GM18517 (cell line): Measurements from ENCODE around the gene WLS.
"Not testable (repeated sequence)": the region's sequence is repeated elsewhere in the genome, so short reads cannot be mapped to it uniquely, and the experiment has no call there.

Experiments used
- ATAC-seq: cut with Tn5 transposase; IDR thresholded peaks from one replicate; pipeline ENCODE4 v1.9.1; 2021; ENCODE audit warnings: mild to moderate bottlenecking, moderate library complexity; ENCODE audit not compliant: unreplicated experiment

WLS gene

GRCh38 chr1:68232289-68233148 lies at the start of gene WLS:
Gene WLS, minus strand, starts transcription at chr1:68232523. Its CDS starts 224 bp downstream, at chr1:68232299.
- ATAC-seq: no peak

- ATAC-seq: no peak
These were observed 48.0 kb upstream of the WLS start for GRCh38 chr1:68280286-68280685.

GRCh38 chr1:68279846-68280245 lies 47.5 kb upstream of the WLS start:
- no peak for ATAC-seq

- no peak for ATAC-seq
These were observed 45.9 kb upstream of the WLS start for GRCh38 chr1:68278221-68278620.

GRCh38 chr1:68276448-68276847 lies 44.1 kb upstream of the WLS start:
- no peak for ATAC-seq

GRCh38 chr1:68273530-68273929 lies 41.2 kb upstream of the WLS start:
- ATAC-seq: no peak

GRCh38 chr1:68271596-68271995 lies 39.3 kb upstream of the WLS start:
- no peak for ATAC-seq

- ATAC-seq: no peak
These were observed 38.6 kb upstream of the WLS start for GRCh38 chr1:68270951-68271350.

GRCh38 chr1:68269637-68270430 lies 37.5 kb upstream of the WLS start:
- ATAC-seq: no peak

- ATAC-seq: no peak
These were observed 36.7 kb upstream of the WLS start for GRCh38 chr1:68268896-68269483.

- ATAC-seq: not testable (repeated sequence)
These were observed 24.5 kb upstream of the WLS start for GRCh38 chr1:68256824-68257223.

- no peak for ATAC-seq
These were observed 23.0 kb upstream of the WLS start for GRCh38 chr1:68255301-68255700.

- no peak for ATAC-seq
These were observed 22.4 kb upstream of the WLS start for GRCh38 chr1:68254667-68255226.

- ATAC-seq: no peak
These were observed 4.7 kb upstream of the WLS start for GRCh38 chr1:68237040-68237439.

- no peak for ATAC-seq
These were observed 1.8 kb upstream of the WLS start for GRCh38 chr1:68234094-68234493.

- ATAC-seq: no peak
These were observed 879 bp upstream of the WLS start for GRCh38 chr1:68233202-68233601.

GRCh38 chr1:68231627-68232288 lies 565 bp downstream of the WLS start:
- no peak for ATAC-seq

GRCh38 chr1:68230901-68231626 lies 1.3 kb downstream of the WLS start:
- no peak for ATAC-seq

GRCh38 chr1:68230484-68230802 lies 1.9 kb downstream of the WLS start:
- no peak for ATAC-seq
